ENCODE data around the gene HOXB3.
A peak's percentile ranks its signal among the peaks of the same experiment; 100 is the strongest.

HOXB3 gene

DNA sequence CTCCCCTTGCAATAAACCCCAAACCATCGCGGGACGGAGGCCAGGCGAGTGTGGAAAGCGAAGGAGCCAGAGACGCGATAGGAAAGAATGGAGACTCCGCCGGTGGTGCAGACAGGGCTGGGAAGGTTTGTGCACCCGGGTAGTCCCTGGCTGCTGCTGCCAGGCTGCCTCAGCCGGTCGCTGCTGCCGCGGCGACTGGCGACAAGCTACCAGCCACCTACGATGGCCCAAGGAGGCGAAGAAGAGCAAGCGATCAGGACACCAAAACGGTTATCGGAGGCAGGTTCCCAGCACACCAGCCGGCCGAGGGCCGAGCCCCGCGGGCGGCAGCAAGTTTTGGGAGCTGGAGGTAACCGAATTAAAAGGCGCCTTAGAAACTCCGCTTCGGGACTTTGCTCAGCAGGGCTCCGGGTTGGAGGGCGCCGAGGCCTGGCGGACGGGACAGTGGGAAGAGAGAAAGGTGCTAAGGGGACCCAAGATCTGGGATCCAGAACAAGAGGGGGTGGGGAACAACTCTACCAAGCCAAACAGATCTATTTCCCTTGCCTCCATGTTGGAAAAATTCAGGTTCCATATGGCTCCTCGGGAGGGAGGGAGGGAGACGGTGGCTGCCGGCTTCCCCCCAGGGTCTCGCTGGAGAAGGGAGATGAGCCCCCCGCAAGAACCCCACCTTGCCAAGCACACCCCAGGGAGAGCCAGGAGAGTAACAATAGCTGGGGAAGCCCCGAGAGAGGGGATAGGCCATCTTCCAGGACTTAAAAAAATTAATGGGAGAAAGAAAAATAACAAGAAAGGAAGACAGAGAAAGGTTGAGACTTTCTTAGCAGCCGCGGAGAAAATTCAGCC lies 35.4 kb downstream of the HOXB3 start:
- DNase-seq: no peak

DNA sequence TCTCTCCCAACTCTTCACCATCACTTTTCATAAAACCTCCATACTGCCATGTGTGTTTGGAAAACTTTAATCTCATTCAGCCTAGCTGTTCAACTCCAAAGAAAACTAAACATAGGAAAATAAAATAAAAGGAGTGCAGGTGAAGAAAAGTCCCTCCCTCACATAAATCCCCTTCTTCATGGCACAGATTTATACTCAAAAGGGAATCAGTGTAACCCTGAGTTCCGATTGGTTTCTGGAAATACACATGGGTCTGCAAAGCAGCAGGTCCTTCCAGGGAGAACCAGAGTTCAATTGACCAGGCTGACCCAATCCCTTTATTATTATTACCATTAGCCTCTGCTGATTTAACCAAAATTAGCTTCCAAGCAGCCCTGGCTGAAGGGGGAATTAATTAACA lies 36.2 kb downstream of the HOXB3 start:
- no peak for DNase-seq

DNA sequence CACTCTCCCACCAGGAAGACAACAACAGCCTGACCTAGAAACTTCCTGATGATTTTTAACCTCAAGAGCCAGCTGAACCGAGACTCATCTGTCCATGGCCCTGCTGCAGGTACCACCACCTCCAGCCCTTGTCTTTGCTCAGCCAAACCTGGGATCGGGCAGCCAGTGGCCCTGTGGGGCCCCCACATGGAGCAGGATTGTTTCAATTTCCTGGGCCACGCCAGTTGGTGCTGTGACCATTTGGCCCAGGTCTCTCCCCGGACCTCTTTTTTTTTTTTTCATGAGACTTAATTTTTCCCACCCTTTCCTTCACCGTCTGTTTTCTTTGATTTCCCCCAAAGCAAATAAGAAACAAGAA lies 36.9 kb downstream of the HOXB3 start:
- DNase-seq: no peak

DNA sequence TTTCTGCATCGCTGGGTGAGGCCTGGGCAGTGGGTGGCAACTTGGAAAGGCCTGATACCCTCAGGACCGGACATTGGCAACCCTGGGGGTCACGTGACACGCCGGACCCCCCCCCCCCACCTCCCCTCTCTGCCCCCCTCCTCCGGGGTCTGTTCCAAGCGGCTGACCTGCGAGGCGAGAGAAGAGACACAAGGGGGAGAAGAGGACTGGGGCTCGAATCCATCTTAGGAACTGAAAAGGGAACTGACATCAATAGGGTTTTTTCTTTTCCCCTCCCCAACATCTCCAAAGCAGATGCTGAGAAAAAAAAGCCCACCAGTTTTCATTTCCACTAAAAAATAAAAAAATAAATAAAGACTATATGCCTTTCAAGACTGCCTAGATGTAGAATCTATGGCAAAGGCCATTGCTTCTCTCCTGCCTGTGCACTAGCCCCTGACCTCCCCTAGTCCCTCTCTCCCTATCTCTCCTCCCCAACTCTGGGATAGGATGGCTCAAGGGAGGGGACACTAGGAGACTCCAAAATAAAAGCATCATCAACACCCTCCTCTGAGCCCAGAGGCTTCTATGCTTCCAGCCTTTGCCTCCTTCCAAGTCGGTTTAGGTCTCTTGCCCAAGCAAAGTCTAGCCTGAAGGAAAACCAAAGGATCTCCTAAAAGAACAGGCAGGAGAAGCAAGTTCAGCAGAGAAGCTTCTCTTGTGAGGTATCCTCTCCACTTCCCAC lies 37.4 kb downstream of the HOXB3 start:
- no peak for DNase-seq

DNA sequence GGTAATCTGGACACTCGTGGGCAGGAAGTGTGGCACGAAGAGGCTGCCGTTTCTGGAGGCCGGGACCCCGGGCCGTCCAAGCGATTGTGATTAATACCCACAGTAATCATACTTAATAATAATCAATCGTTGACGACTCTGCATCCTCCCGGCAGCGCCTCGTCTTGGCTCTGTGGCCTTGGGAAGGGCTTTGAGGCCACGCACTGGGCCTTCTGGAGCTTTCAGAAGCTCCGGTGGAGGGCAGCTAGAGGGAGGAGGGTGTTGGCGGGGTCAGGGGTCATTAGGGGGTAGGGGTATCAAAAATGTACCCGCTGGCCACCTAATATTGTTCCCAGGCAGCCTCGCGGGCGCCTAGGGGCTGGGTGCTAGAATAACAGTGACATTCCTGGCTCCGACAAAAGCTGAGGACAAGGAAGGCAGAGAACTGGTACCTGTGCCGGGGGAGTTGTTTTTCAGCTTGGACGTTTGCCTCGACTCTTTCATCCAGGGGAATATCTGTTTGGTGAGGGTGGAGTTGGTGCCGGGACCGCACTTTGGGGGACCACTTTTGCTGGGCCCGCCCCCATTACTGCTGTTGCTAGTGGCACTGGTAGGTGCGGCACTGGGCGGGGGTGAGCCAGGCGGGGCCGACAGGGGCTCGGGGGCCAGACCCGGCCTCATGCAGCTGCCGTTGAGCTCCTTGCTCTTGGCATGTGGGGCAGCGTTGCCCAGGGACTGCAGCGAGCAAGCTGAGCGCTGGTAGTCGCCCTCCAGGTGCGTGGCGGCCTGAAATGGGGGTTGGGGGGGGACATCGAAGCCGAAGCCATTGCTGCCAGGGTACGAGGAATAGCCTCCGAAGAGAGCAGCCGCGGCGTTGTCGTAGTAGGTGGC lies 38.2 kb downstream of the HOXB3 start:
- no peak for DNase-seq

DNA sequence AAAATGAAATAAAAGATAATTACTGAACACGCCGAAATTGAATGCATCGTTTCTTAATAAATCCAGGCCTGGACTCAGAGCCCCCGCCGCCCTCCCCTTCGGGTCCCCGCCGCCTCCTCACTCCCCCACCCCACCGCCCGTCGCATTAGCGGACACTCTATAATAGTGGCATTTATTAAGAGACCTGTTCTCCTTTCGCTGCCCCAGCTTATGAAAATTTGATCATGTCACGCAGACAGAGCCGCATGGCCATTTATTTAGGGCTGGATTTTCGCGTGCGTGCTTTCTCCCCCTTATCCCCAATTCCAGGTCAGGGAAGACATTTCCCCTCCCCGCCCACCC lies 38.9 kb downstream of the HOXB3 start:
- no peak for DNase-seq

DNA sequence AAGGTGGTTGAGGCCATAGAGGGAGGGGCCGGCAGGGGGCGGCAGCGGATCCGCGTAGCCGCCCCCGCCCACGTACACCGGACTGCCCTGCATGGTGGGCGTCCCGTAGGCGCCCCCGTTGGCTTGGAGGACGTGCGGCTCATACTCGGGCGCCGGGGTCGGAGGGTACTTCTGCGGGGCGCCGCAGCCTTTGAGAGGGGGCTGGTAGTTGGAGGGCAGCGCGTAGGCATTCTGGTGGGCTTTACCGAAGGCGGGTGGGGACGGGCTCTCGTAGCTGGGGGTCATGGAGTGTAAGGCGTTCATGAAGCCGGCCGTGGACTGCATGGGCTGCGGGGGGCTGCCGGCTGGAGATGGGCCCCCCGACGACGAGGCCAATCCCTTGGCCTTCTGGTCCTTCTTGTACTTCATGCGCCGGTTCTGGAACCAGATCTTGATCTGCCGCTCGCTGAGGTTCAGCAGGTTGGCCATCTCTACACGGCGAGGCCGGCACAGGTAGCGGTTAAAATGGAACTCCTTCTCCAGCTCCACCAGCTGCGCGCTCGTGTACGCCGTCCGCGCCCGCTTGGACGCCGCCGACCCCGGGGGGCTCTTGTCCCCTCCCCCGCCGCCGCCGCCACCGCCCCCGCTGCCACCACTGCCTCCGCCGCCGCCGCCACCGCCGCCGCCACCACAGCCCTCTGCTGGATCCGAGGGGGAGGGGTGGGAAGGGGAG lies 39.4 kb downstream of the HOXB3 start:
- DNase-seq: no peak

DNA sequence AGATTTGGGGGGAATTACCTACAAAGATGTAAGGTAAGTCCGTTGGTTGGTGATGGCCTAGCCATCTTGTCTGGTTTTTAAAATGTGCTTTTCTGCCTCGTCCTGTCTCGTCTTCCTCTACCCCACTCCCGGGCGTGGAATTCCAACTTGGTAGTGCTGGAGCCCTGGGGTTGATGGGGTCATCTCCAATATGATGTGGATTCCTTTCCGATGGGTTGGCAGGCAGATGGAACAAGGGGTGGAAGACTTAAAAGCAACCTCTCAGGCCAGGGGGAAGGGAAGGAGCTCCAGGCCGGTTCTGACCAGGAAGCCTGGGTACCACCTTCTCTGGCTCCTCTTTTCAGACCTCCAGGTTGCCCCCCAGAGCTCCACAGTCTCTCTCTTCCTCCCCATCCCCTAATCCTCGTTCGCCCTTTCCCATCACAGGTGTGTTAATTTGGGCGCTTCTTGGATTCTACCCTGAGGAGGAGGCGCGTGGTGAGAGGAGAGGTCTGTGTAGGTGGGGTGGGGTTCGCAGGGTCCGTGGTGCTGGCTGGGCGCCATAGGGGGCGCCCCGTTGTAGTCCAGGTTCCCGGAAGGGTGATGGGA lies 40.0 kb downstream of the HOXB3 start:
- no peak for DNase-seq

DNA sequence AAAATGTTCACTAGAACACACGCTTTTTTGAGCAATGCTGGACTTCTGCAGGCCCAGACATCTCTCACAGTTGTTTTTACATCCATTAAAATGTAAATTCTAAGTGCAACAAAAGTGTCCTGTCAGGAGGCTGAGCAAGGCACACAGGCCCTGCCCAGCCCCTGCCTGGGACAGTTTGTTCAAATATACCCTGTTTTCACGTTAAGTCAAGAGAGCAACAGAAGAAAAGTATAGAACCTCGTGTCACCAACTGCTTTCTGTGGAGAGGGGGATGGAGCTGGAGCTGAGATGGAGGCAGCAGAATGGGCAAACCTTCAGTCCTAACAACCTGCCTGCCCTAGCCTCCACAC lies 40.8 kb downstream of the HOXB3 start:
- DNase-seq: no peak

DNA sequence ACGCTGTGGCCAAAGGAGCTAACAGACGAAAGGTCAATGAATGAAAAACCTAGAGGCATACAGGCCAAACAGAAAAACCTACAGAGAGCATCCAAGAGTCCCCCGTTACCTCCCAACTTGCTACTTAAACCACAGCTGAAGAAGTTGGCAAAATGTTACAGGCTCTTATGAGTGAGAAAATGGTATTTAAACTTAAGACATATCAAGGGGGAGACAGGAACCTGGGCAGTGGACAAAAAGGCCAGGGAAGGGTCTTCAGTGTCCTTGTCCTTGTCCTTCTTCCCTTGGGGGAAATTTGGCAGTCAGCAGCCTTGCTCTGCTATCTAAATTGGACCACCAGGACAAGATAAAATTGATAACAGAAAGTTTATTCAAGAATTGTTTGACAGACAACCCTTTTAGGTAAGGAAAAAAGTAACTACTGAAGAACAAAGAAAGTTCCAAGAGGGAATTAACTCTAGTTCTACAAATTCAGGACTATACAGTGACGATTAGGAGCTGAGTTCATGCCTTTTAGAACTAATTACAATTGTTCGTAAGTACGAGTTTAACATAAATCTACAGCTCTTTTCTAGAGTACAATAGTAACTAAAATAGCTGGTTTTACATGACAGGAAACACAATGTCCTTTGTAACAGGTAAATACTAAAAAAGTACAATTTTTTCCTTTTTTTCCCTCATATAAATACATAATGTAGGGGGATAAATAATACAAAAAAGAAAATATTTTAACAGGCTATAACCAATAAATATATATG lies 41.3 kb downstream of the HOXB3 start:
- DNase-seq: no peak

DNA sequence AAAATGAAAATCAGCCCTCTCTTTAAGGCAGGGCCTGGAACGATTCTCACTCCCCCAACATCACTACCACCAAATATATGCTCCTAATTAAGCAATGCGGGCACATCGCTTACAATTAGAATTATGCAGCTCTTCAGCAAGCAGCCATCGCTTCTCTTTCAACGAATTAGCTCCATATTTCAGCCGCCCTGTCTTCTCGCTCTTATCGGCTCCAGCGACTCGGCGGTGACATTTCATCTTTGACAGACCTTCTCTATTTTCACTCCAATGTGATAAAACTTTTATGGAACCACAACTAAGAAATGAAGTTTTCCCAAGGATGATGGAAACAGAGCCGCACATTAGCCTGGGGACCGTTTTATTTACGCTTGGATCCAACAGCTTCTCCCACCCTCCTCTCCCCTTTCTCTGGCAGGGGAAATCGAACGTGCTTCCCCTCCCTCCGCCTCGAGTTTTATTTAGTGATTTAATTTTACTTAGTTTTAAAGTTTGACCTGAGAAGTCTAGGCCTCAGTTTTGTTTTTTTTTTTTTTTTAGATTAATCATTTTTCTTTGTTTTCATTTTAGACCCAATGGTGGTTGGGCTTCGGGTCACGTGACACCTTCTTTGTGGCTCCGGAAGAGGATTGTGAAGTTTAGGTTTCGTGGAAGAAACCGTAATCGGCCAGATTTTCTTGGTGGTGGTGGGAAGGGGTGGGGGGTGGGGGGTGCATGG lies 42.1 kb downstream of the HOXB3 start:
- peak; percentile 53 for DNase-seq

DNA sequence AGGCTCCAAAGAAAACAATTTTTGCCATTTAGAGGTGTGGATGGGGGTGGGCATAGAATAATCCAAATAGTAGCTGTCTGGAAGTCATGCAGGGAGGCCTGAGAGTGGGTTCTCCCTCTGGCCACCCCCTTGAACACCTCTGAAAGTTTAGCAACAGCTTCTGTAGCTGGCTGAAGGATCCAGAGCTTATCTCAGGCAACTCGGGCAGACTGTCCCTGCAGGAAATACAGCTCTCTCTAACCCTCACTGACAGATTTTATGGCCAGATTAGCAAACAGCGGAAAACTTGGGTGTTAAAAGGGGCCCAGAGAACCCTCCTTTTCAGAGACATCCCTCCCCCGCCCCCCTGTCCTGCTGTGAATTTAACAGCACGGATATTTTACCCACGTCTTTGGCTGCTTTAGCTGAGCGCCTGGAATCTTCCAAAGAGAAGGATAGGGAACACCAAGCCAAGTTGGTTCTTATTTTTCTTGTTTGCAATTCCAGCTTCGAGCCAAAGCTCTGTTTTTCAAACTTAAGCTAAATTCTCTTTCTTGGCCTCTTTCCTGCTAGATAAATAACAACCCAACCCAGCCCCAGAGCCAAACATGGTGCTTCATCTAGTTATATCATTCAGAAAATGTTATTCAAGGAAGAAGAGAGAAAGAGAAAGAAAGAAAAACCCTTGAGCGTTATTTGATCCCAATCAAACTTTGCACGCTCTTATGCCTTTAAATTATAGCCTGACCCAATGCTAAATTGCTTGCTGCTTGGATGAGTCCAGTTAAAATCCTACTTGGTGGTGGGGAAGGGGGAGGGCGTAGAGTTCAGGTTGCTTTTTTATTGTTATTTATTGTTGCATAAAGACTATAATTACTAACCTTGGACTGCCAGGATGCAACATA lies 42.9 kb downstream of the HOXB3 start:
- no peak for DNase-seq

DNA sequence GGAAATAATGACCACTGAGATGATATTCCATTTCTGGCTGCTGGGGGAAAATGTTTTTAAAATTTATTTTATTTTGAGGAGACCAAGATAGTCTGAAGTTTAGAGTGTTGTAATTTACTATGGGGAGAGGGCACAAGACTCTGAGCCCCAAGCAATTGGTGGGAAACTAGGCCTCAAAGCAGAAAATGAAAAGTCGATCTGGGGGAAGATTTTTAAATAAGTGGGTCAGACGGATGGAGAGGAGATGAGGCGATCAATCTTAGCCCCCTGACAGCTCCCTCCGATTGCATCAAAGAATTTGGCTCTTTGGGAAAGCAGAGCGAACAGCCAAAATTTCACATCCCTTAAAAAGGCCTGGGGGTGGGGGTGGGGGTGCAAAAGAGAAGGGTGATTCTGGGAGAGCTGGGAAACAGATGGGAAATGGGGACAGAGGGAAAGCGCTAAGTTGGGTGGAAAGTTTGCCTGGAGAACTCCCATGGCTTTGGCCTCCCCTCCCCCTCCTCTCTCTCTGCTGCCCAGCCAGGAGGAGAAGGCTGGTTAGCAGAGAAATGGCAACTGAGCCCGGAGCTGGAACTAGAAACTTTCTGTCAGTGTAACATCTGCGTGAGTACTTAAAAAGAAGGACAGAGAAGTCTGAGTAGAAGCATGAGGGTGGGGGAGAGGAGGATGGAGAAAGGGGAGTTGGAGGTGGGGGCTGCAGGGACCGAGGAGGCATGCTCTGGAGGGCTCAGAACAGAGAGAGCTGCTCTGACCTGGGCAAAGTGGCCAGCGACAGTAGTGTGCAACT lies 43.7 kb downstream of the HOXB3 start:
- DNase-seq: no peak

DNA sequence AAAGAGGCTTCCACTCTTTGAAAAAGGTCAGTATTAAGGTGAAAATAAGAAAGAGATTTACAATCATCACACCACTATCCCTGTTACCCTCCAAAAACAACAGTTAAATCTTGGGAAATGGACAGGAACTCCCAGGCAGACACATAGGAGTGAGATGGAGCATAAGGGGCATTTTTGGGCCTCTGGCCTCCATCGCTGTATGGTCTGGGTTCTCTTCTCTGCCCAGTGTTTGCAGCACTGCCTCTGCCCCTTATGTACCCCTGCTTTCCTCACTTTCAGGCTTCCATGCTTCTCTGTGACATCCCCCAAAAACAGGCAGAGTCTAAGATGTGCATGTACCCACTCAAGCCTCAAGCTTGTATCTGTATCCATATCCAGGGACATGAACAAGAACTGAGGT lies 44.5 kb downstream of the HOXB3 start:
- no peak for DNase-seq

DNA sequence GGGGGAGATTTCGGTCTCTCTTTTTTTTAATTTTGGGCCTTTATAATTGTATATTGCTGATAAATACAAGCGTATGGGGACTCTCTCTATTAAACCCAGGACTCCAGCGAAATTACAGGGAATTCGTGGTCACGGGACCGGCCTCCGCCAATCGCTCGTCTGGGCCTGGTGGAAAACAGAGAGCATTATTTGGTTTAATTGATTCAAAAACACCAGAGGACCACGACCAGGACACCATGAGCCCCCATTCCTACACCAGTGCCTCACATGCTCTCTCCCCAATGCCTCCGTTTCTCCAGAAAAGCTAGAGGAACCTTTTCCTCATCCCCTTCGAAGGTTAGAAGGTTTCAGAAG lies 45.0 kb downstream of the HOXB3 start, which contains the start of gene HOXB2:
Gene HOXB2, minus strand, starts transcription at position 88 of the 354 bp plus-strand sequence. CDS start 198 bp downstream, outside the sequence.
- no peak for DNase-seq

DNA sequence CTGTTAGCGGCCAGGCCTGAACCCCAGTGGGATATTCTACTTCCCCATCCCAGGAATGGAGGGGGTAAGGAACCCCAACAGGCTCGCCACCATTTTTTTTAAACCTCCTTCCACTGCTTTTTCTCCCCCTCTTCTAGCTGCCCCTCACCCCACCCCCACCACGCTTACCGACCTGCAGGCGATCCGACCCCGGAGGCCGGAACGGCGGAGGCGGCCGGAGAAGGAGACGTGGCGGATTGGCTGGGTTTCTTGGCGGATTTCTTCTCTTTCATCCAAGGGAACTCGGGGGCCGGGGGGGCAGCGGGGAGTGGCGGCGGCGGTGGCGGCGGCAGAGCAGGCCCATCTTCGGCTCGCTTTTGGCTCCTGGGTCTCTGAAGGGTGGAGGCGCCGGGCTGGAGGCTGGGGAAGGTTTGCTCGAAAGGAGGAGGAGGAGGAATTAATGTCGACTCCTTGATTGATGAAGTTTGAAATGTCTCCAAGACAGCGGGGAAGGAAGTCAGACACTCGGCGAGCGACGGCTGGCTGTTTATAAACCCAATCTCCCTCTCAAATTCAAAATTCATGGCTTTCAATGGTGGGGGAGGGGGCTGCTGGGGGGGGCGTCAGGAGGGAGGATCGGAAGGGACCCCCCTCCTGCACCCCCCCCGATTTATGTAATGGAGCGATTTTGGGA lies 45.6 kb downstream of the HOXB3 start:
- peak; percentile 38 for DNase-seq

DNA sequence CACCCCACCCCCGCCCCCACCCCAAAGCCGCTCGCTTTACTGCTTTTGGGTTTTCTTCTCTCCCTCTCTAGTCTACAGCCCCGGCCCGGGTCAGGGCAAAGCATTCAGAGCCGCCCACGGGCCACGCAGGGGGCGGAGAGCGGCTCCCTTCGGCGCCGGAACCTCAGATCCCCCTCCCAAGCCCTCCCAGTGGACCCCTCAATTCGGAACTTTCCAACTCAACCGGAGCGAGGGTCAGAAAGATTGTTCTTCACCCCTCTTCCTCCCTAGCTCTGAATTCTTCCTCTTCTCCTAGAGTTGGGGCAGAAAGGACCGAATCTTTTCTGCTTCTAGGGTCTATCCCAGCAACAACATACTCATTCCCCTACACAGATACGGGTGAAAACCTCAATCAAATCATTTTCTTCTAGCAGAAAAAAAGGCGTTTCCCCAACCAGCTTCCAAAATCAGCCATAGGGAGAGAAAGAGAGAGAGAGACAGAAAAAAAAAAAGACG lies 46.1 kb downstream of the HOXB3 start:
- DNase-seq: peak; percentile 49

DNA sequence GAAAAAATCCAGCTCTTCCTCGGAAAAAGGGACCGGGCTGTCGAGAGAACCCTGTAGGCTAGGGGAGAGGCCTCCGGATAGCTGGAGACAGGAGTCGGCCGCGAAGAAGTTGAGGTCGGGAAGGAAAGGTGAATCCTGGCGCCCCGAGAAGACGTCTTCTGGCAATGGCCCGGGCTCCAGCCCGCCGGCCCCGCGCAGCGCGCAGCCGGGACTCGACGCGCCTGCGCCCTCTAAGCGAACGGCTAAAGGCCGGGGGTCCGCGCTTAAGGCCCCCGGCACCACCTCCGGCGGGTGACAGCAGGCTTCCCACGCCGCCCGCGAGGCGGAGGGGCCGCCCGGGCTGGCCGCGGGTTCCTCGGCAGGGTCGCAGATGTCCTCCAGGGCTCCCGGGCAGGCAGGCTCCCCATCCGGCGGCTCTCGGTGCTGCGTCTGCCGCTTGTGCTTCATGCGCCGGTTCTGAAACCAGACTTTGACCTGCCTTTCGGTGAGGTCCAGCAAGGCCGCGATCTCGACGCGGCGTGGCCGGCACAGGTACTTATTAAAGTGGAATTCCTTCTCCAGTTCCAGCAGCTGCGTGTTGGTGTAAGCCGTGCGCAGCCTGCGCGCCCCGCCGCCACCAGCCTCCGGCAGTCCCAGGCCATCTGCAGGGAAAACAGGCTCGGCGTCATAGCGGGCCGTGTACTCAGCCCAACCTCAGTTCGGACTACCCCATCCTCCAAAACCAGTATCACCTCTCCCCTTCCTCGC lies 46.8 kb downstream of the HOXB3 start:
- peak; percentile 55 for DNase-seq
